ENCODE measurements around the gene PHF5A.

PHF5A gene

DNA sequence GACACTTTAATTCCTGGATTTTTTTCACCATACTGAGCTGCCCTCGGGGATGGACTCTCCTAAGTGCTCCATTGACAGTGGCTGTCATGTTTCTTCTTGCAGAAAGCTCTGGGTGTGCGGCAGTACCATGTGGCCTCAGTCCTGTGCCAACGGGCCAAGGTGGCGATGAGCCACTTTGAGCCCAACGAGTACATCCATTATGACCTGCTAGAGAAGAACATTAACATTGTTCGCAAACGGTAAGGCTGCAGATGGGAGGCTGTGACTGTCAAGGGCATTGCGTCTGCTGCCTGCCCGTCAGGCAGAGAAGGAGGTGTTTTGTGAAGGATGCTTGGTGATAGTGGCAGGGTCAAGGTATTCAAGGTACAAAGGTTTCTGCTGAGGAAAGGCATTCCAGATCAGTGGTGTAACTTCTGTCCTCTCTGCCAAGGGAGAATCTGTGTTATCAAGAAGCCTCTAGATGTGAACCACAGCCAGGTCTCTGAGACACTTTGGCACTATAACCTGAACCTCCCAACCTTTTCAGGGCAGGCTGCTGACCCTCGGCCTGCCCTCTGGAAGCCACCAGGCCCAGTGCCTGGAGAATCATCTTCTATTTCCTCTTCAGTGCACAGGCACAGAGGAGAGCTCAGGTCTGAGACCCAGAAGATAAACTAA is 31.3 kb upstream of the PHF5A start:
- H3K4me3 Mint-ChIP-seq: no peak overlapping the region
- ATAC-seq: no peak
- H3K36me3 Mint-ChIP-seq: peaks cover 16% of the 10 kb centered on the region
- H3K4me1 Mint-ChIP-seq: peaks cover 21% of the 10 kb centered on the region
- H3K27me3 Mint-ChIP-seq: no peaks in the 10 kb centered on the region
- H3K9me3 Mint-ChIP-seq: no peaks in the 10 kb centered on the region
- peak overlapping the region; percentile 81 for H3K27ac Mint-ChIP-seq

GRCh38 chr22:41498303-41498835 is 29.9 kb upstream of the PHF5A start:
- H3K4me1 Mint-ChIP-seq: peaks cover 24% of the 10 kb centered on the region
- H3K36me3 Mint-ChIP-seq: peaks cover 16% of the 10 kb centered on the region
- H3K4me3 Mint-ChIP-seq: no peak overlapping the region
- no peaks in the 10 kb centered on the region for H3K27me3 Mint-ChIP-seq
- ATAC-seq: no peak
- no peaks in the 10 kb centered on the region for H3K9me3 Mint-ChIP-seq
- H3K27ac Mint-ChIP-seq: no peak overlapping the region

- H3K36me3 Mint-ChIP-seq: peaks cover 24% of the 10 kb centered on the region
- H3K4me1 Mint-ChIP-seq: peaks cover 58% of the 10 kb centered on the region
- no peaks in the 10 kb centered on the region for H3K9me3 Mint-ChIP-seq
- H3K27me3 Mint-ChIP-seq: no peaks in the 10 kb centered on the region
- H3K27ac Mint-ChIP-seq: peak overlapping the region; percentile 17
- H3K4me3 Mint-ChIP-seq: no peak overlapping the region
- no peak for ATAC-seq
These were observed 23.0 kb upstream of the PHF5A start for GRCh38 chr22:41491374-41492100.

- Mint-ChIP-seq H3K4me3 (no peak overlapping the region), H3K27ac (peak overlapping the region; percentile 81), H3K9me3 (no peaks in the 10 kb centered on the region), H3K4me1 (peaks cover 80% of the 10 kb centered on the region), H3K27me3 (no peaks in the 10 kb centered on the region), H3K36me3 (peaks cover 31% of the 10 kb centered on the region)
- ATAC-seq: no peak
These were observed 20.3 kb upstream of the PHF5A start for GRCh38 chr22:41488596-41489385.

GRCh38 chr22:41488076-41488475 is 19.6 kb upstream of the PHF5A start:
- Mint-ChIP-seq H3K4me1 (peaks cover 78% of the 10 kb centered on the region), H3K9me3 (no peaks in the 10 kb centered on the region), H3K36me3 (peaks cover 31% of the 10 kb centered on the region), H3K27ac (peak overlapping the region; percentile 81), H3K27me3 (no peaks in the 10 kb centered on the region), H3K4me3 (no peak overlapping the region)
- no peak for ATAC-seq

GRCh38 chr22:41487037-41487935 is 18.8 kb upstream of the PHF5A start:
- Mint-ChIP-seq H3K4me1 (peaks cover 79% of the 10 kb centered on the region), H3K27me3 (no peaks in the 10 kb centered on the region), H3K36me3 (peaks cover 31% of the 10 kb centered on the region), H3K9me3 (no peaks in the 10 kb centered on the region), H3K4me3 (no peak overlapping the region), H3K27ac (peak overlapping the region; percentile 81)
- ATAC-seq: no peak

DNA sequence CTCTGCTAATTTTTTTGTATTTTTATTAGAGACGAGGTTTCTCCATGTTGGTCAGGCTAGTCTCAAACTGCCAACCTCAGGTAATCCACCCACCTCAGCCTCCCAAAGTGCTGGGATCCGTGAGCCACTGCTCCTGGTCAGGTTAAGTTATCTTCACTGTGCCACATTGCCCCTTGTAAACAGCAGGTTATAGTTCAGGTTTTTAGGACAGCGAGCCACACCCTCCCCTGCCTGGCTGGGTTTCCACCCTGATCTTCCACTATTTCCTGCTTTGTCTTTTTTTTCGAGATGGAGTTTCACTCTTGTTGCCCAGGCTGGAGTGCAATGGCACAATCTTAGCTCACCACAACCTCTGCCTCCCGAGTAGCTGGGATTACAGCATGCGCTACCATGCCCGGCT is 16.5 kb upstream of the PHF5A start:
- Mint-ChIP-seq H3K4me3 (no peak overlapping the region), H3K27ac (peak overlapping the region; percentile 81), H3K36me3 (peaks cover 22% of the 10 kb centered on the region), H3K4me1 (peaks cover 91% of the 10 kb centered on the region), H3K27me3 (no peaks in the 10 kb centered on the region), H3K9me3 (no peaks in the 10 kb centered on the region)
- ATAC-seq: no peak

DNA sequence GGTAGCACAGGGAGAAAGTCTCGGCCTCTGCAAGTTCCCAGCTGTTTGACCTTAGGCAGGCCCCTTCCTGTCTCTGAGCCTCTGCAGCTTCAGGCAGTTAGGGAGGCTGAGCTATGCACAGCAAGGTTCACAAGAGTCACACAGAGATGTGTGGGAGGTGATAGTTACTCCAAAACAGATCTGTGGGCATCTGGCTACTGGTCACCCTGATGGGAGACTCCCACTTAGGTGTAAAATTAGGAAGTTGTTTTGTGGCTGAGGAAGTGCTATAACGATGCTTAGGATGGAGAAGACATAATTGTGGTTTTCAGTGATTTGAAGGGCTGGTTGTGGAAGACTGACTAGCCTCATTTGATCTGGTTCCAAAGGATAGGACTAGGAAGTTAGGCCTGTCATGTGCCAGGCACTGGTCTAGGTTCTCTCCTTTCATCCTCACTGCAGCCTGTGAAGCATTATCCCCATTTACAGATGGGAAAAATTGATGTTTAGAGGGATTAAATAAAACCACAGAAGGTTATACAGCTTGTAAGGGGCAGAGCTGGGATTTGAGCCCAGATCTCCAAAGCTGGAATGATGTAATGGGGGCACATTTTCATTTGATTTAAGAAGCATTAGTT is 13.9 kb upstream of the PHF5A start:
- Mint-ChIP-seq H3K36me3 (peaks cover 16% of the 10 kb centered on the region), H3K27ac (peak overlapping the region; percentile 91), H3K9me3 (no peaks in the 10 kb centered on the region), H3K27me3 (no peaks in the 10 kb centered on the region), H3K4me1 (peaks cover 92% of the 10 kb centered on the region), H3K4me3 (peak overlapping the region; percentile 40)
- peak; percentile 3 for ATAC-seq

- H3K27me3 Mint-ChIP-seq: no peaks in the 10 kb centered on the region
- H3K4me1 Mint-ChIP-seq: peaks cover 89% of the 10 kb centered on the region
- H3K36me3 Mint-ChIP-seq: peaks cover 11% of the 10 kb centered on the region
- peak overlapping the region; percentile 40 for H3K4me3 Mint-ChIP-seq
- no peak for ATAC-seq
- H3K9me3 Mint-ChIP-seq: no peaks in the 10 kb centered on the region
- H3K27ac Mint-ChIP-seq: peak overlapping the region; percentile 91
These were observed 13.4 kb upstream of the PHF5A start for GRCh38 chr22:41481925-41482318.

GRCh38 chr22:41481131-41481830 is 12.8 kb upstream of the PHF5A start:
- no peaks in the 10 kb centered on the region for H3K9me3 Mint-ChIP-seq
- peak overlapping the region; percentile 91 for H3K27ac Mint-ChIP-seq
- H3K4me1 Mint-ChIP-seq: peaks cover 87% of the 10 kb centered on the region
- H3K27me3 Mint-ChIP-seq: no peaks in the 10 kb centered on the region
- H3K4me3 Mint-ChIP-seq: peak overlapping the region; percentile 56
- H3K36me3 Mint-ChIP-seq: peaks cover 6% of the 10 kb centered on the region
- ATAC-seq: no peak

GRCh38 chr22:41480397-41480735 is 11.9 kb upstream of the PHF5A start:
- no peaks in the 10 kb centered on the region for H3K9me3 Mint-ChIP-seq
- H3K4me1 Mint-ChIP-seq: peaks cover 87% of the 10 kb centered on the region

DNA sequence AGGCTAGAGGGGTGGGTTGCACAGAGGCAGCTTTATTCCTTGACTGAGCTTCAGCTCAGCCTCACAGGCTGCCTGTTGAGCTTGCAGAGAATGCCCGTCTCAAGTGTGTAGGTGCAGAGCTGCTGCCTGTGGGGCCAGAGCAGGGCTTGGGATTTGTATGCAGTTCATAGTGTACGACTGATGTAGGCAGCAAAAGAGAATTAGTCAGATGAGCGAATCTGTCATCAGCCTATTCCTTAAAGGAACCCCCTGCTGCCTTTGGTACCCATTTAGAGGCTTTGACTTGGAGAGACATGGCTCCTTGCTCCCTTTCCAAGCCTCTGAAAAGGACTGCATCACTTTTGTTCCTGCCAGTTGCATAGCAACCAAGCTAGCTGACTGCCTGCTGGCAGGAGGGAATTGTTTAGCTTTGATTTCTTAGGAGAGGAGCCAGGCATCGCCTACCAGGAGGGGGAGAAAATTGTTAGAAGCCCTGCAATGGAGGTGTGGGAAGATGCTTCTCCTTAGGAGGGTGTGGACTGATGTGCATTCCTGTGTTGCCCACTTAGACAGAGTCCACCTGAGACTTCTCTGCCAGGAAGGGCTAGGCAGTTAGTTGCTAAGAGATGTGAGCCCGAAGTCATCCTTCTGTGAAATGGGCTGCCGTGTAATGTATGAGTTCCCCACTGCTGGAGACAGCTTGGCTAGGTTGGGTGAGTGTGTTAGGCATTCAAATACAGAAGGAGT is 11.3 kb upstream of the PHF5A start:
- ATAC-seq: no peak
- H3K27ac Mint-ChIP-seq: peak overlapping the region; percentile 91
- H3K4me1 Mint-ChIP-seq: peaks cover 86% of the 10 kb centered on the region
- peak overlapping the region; percentile 67 for H3K4me3 Mint-ChIP-seq
- no peaks in the 10 kb centered on the region for H3K36me3 Mint-ChIP-seq
- no peaks in the 10 kb centered on the region for H3K9me3 Mint-ChIP-seq
- no peaks in the 10 kb centered on the region for H3K27me3 Mint-ChIP-seq

More at GRCh38 chr22:41480397-41480735, 11.9 kb upstream of the PHF5A start:
- peak overlapping the region; percentile 91 for H3K27ac Mint-ChIP-seq
- no peaks in the 10 kb centered on the region for H3K27me3 Mint-ChIP-seq
- H3K36me3 Mint-ChIP-seq: no peaks in the 10 kb centered on the region
- no peak for ATAC-seq
- peak overlapping the region; percentile 67 for H3K4me3 Mint-ChIP-seq

DNA sequence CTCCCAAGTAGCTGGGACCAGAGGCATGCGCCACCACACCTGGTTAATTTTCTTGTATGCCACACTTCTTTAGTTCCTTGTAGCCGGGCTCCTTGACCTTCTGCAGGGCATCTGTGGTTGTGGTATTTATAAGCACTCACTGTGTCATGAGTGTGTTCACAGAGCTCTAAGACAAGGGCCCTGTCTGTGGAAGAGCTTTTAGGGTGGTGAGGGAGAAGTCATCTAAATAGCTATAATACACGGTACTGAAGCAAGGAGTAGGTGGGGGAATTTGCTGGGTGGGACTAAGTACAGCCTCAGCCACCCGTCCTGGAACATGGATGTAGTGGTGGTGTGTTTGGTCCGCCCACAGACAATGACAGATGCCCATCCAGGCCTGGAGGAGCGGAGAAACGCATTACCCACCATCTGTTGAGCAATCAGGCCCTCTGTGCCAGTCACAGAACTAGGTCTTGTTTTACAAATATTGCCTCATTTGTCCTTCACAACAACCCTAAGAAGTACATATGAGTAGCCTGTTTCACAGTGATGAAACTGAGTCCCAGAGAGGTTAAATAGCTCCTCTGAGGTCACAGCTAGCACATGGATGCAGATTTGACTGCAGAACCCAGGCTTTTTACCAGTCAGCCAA is 10.5 kb upstream of the PHF5A start:
- peak overlapping the region; percentile 67 for H3K4me3 Mint-ChIP-seq
- peaks cover 3% of the 10 kb centered on the region for H3K36me3 Mint-ChIP-seq
- no peaks in the 10 kb centered on the region for H3K27me3 Mint-ChIP-seq
- ATAC-seq: peak; percentile 92
- peak overlapping the region; percentile 91 for H3K27ac Mint-ChIP-seq
- no peaks in the 10 kb centered on the region for H3K9me3 Mint-ChIP-seq
- H3K4me1 Mint-ChIP-seq: peaks cover 92% of the 10 kb centered on the region

All from stimulated activated memory B cell treated with anti-CD40 and anti-IgM and Interleukin-4, amounts not matched to agents 10 μg/mL and 1 μg/mL and 100 μg/mL, for 72 hours (primary cell).